Measurements from ENCODE around the gene GARIN5A. TPM values are rescaled to one million over a fixed set of nuclear protein-coding genes. Genes with fewer than 3 reads are reported as not detected.

GARIN5A gene
- total and polyA plus RNA-seq, 2 of the 8 experiments (the other 6 are each of a cell fraction or from before 2014, with no cell fraction given) = 9.1 to 18.5 TPM

GRCh38 chr19:50459067-50459456 lies 17.6 kb downstream of the GARIN5A start (continued):
- TF ChIP-seq CHD7 (IDR thresholded peaks at IDR 0.05; ENCODE audit: insufficient replicate concordance, low read length) (no peak), CHD2 (IDR thresholded peaks at IDR 0.05; ENCODE audit: low read length) (no peak), RFX5 (IDR thresholded peaks at IDR 0.05; ENCODE audit: borderline replicate concordance, low read depth, low read length) (no peak), JUN (IDR thresholded peaks at IDR 0.05; ENCODE audit: low read depth, low read length) (no peak), POLR2AphosphoS5 (IDR thresholded peaks at IDR 0.05; ENCODE audit: low read depth, low read length) (no peak), USF2 (IDR thresholded peaks at IDR 0.05; ENCODE audit: low read length) (no peak), ZNF274 (IDR thresholded peaks at IDR 0.05; ENCODE audit: borderline replicate concordance, extremely low read depth, low read length) (no peak), TCF12 (IDR thresholded peaks at IDR 0.05; ENCODE audit: low read depth, low read length) (no peak)
- TF ChIP-seq, protein P1, sequence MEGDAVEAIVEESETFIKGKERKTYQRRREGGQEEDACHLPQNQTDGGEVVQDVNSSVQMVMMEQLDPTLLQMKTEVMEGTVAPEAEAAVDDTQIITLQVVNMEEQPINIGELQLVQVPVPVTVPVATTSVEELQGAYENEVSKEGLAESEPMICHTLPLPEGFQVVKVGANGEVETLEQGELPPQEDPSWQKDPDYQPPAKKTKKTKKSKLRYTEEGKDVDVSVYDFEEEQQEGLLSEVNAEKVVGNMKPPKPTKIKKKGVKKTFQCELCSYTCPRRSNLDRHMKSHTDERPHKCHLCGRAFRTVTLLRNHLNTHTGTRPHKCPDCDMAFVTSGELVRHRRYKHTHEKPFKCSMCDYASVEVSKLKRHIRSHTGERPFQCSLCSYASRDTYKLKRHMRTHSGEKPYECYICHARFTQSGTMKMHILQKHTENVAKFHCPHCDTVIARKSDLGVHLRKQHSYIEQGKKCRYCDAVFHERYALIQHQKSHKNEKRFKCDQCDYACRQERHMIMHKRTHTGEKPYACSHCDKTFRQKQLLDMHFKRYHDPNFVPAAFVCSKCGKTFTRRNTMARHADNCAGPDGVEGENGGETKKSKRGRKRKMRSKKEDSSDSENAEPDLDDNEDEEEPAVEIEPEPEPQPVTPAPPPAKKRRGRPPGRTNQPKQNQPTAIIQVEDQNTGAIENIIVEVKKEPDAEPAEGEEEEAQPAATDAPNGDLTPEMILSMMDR (IDR thresholded peaks at IDR 0.05; ENCODE audit: control extremely low read depth in 1 of 3, insufficient read depth in 1 of 3, low read depth in 1 of 3, low read length in 3 of 3) = no peak
